NCI-H2081 (cell line): ENCODE results near the gene NRXN2.
"Not testable (repeated sequence)": the region's sequence is repeated elsewhere in the genome, so short reads cannot be mapped to it uniquely, and the experiment has no call there.

Experiments used
- DNase-seq, 2 experiments: peaks; one replicate each; lab custom pipeline; 2025; lab: John Stamatoyannopoulos, UW

The NRXN2 gene

GRCh38 chr11:64605244-64605560 is 117.8 kb downstream of the NRXN2 start:
- DNase-seq: no peak

GRCh38 chr11:64604458-64605243 is 118.3 kb downstream of the NRXN2 start:
- no peak for DNase-seq

- DNase-seq: no peak
Measured at GRCh38 chr11:64603411-64604110, 119.4 kb downstream of the NRXN2 start.

- no peak for DNase-seq
Measured at GRCh38 chr11:64602466-64603070, 120.4 kb downstream of the NRXN2 start.

GRCh38 chr11:64601605-64602465 is 121.2 kb downstream of the NRXN2 start:
- no peak for DNase-seq

GRCh38 chr11:64600281-64600992 is 122.6 kb downstream of the NRXN2 start:
- no peak for DNase-seq

- no peak for DNase-seq
Measured at GRCh38 chr11:64599698-64600211, 123.2 kb downstream of the NRXN2 start.

- no peak for DNase-seq
Measured at GRCh38 chr11:64598797-64599697, 124.0 kb downstream of the NRXN2 start.

- DNase-seq: no peak
Measured at GRCh38 chr11:64598106-64598796, 124.7 kb downstream of the NRXN2 start.

GRCh38 chr11:64597671-64598101 is 125.3 kb downstream of the NRXN2 start:
- no peak for DNase-seq

- DNase-seq: not testable (repeated sequence)
Measured at GRCh38 chr11:64595922-64596321, 127.1 kb downstream of the NRXN2 start.

GRCh38 chr11:64594159-64594939 is 128.6 kb downstream of the NRXN2 start:
- DNase-seq: no peak

GRCh38 chr11:64593156-64594105 is 129.6 kb downstream of the NRXN2 start:
- DNase-seq: no peak

GRCh38 chr11:64592656-64593055 is 130.3 kb downstream of the NRXN2 start:
- DNase-seq: no peak

- DNase-seq: no peak
Measured at GRCh38 chr11:64592234-64592615, 130.8 kb downstream of the NRXN2 start.

GRCh38 chr11:64591257-64592233 is 131.5 kb downstream of the NRXN2 start:
- no peak for DNase-seq
